Coronary artery (tissue), 2 donors: ENCODE data around the gene TMEM39B.
"Not testable (repeated sequence)": the region's sequence is repeated elsewhere in the genome, so short reads cannot be mapped to it uniquely, and the experiment has no call there.

Source experiments
- DNase-seq: peaks from one replicate; pipeline ENCODE4 v3.0.0-alpha.2; 2017; ENCODE audit warnings: low spot score
- H3K27ac ChIP-seq, 2 donors: fragments of 200-600 bp; sonication (generic); one replicate each; pipeline ENCODE4 v1.5.1; 2016 to 2019
- H3K4me3 ChIP-seq: fragments of 200-600 bp; sonication (generic); 2 replicates; pipeline ENCODE4 v1.5.1; 2016; ENCODE audit warnings: mild to moderate bottlenecking, moderate library complexity
- TF ChIP-seq, protein P1 (sequence below): fragments of 200-600 bp; sonication (generic); IDR thresholded peaks from one replicate; pipeline ENCODE4 v1.5.1; 2019; ENCODE audit warnings: antibody characterized with exemption

TMEM39B gene

DNA sequence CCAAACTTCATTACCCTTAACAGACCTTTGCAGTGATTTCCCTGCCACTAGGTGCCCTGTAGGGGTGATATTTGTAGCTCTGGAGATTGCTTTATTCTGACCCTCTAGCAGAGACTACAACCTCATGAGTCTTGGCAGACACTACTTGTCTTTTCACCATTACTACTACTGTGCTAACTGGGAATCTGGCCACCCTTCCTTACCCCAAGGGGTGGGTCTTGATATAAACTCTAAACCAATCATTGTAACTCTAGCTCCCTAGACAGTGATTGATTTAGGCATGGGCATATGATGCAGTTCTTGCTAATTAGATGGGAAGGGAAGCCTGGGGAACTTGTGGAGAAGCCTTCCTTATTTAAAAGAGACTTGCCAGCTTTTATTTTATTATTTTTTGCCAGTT is 39.0 kb downstream of the TMEM39B start:
- no peak overlapping the region for H3K4me3 ChIP-seq
- TF ChIP-seq, protein P1, sequence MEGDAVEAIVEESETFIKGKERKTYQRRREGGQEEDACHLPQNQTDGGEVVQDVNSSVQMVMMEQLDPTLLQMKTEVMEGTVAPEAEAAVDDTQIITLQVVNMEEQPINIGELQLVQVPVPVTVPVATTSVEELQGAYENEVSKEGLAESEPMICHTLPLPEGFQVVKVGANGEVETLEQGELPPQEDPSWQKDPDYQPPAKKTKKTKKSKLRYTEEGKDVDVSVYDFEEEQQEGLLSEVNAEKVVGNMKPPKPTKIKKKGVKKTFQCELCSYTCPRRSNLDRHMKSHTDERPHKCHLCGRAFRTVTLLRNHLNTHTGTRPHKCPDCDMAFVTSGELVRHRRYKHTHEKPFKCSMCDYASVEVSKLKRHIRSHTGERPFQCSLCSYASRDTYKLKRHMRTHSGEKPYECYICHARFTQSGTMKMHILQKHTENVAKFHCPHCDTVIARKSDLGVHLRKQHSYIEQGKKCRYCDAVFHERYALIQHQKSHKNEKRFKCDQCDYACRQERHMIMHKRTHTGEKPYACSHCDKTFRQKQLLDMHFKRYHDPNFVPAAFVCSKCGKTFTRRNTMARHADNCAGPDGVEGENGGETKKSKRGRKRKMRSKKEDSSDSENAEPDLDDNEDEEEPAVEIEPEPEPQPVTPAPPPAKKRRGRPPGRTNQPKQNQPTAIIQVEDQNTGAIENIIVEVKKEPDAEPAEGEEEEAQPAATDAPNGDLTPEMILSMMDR = no peak
- DNase-seq = no peak
- H3K27ac ChIP-seq = no peak overlapping the region

DNA sequence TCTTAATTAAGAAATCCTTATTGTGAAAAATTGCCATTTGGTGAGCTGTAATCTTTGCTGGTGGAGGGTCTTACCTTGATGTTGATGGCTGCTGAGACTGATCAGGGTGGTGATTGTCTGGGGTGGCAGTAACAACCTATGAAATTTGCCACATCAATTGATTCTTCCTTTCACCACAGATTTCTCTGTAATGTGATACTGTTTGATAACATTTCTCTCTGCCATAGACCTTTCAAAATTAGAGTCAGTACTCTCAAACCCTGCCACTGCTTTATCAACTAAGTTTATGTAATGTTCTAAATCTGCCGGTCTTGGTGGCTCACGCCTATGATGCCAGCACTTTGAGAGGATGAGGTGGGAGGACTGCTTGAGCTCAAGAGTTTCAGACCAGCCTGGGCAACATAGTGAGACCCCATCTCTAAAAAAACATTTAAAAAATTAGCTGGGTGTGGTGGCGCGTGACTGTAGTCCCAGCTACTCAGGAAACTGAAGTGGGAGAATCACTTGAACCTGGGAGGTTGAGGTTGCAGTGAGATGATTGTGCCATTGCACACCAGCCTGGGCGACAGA is 40.2 kb downstream of the TMEM39B start:
- H3K27ac ChIP-seq = no peak overlapping the region

DNA sequence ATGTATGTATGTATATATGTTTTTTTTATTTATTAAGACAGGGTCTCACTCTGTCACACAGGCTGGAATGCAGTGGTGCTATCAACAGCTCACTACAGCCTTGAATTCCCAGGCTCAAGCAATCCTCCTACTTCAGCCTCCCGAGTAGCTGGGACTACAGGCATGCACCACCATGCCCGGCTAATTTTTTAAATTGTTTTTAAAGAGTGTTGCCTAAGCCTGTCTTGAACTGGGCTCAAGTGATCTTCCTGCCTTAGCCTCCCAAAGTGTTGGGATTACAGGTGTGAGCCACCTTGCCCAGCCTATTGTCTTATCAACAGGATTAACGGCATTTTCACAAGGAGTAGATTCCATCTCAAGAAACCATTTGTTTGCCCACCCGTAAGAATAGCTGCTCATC is 40.7 kb downstream of the TMEM39B start:
- not testable (repeated sequence) for H3K4me3 ChIP-seq, H3K27ac ChIP-seq, DNase-seq

More for the DNA sequence above, 40.2 kb downstream of the TMEM39B start:
- no peak overlapping the region for H3K4me3 ChIP-seq
- TF ChIP-seq, protein P1 = no peak
- DNase-seq = no peak

DNA sequence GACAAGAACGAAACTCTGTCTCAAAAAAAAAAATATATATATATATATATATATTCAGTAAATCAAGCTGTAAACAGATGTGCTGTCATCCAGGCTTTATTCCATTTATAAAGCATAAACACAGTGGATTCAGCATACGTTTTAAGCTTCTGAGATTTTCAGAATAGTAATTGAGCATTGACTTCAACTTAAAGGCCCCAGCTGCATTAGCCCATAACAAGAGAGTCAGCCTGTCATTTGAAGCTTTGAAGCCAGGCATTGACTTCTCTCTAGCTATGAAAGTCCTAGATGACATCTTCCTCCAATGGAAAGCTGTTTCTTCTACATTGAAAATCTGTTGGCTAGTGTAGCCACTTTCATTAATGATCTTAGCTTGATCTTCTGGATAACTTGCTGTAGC is 41.7 kb downstream of the TMEM39B start:
- no peak overlapping the region for H3K27ac ChIP-seq
- H3K4me3 ChIP-seq = no peak overlapping the region
- TF ChIP-seq, protein P1 = no peak
- no peak for DNase-seq

DNA sequence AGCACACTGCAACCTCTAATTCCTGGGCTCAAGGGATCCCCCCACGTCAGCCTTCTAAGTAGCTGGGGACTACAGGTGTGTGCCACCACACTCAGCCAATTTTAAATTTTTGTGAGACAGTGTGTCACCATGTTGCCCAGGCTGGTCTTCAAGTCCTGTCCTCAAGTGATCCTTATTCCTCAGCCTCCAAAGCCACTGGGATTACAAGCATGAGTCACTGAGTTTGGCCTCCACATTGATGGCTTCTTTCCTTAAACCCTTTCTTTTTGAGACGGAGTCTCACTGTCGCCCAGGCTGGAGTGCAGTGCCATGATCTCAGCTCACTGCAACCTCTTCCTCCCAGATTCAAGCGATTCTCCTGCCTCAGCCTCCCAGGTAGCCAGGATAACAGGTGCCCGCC is 42.8 kb downstream of the TMEM39B start:
- TF ChIP-seq, protein P1 = no peak
- Histone ChIP-seq H3K4me3 (no peak overlapping the region), H3K27ac (peak overlapping the region in 1 of 2 donors; percentile 62)
- no peak for DNase-seq

DNA sequence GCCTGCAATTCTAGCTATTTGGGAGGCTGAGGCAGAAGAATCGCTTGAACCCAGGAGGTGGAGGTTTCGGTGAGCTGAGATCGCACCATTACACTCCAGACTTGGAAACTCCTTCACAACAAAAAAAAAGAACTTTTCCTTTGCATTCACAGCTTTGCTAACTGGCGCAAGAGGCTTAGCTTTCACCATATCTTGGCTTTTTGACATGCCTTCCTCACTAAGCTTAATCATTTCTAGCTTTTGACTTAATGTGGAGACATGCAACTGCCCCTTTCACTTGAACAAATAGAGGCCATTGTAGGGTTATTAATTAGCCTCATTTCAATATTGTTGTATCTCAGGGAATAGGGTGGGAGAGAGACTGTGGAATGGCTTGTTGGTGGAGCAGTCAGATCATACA is 43.8 kb downstream of the TMEM39B start:
- no peak overlapping the region for H3K4me3 ChIP-seq
- TF ChIP-seq, protein P1 = no peak
- peak overlapping the region; percentile 25 to 64 for H3K27ac ChIP-seq
- no peak for DNase-seq

DNA sequence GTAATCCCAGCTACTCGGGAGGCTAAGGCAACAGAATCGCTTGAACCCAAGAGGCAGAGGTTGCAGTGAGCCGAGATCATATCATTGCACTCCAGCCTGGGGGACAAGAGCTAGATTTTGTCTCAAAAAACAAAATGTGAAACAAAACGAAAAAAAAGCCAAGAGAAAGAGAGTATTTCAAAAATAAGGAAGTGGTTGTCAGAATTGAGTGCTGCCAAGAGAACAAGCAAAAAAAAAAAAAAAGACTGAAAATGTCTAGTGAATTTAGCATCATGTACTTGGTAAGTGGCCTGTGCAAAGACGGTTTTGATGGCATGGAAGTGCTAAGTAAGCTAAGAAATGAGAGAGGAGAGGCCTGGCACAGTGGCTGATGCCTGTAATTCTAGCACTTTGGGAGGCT is 49.4 kb downstream of the TMEM39B start:
- Histone ChIP-seq H3K27ac (no peak overlapping the region), H3K4me3 (no peak overlapping the region)
- DNase-seq = no peak
- TF ChIP-seq, protein P1 = no peak

DNA sequence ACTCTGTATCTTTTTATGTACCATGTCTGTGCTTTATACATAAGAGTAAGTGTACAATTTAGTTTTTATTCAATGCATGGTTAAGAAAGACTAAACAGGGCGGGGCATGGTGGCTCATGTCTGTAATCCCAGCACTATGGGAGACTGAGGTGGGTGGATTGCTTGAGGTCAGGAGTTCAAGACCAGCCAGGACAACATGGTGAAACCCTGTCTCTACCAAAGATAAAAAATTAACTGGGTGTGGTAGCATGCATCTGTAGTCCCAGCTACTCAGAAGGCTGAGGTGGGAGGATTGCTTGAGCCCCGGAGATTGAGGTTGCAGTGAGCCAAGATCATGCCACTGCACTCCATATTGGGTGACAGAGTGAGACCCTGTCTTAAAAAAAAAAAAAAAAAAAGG is 50.6 kb downstream of the TMEM39B start:
- DNase-seq, H3K4me3 ChIP-seq, H3K27ac ChIP-seq: not testable (repeated sequence)
